ENCODE measurements around the gene DDX25. TPM values are rescaled to one million over a fixed set of nuclear protein-coding genes. Genes with fewer than 3 reads are reported as not detected.
"Not testable (repeated sequence)": the region's sequence is repeated elsewhere in the genome, so short reads cannot be mapped to it uniquely, and the experiment has no call there.

DDX25 gene
- total RNA-seq, result 0.80 TPM
- 1.1 TPM for polyA plus RNA-seq
- long read RNA-seq, donor 1, result 0 reads
- long read RNA-seq, donor 2, result 0 reads
- long read RNA-seq, donor 3, result 0 reads
- long read RNA-seq, donor 4, result 0 reads
- long read RNA-seq, donor 5, result 0 reads
- long read RNA-seq, donor 6, result 0 reads
- long read RNA-seq, donor 7, result 0 reads
- long read RNA-seq, donor 8, result 0 reads
- long read RNA-seq, donor 9, result 0 reads
- long read RNA-seq, donor 10, result 0 reads

DNA sequence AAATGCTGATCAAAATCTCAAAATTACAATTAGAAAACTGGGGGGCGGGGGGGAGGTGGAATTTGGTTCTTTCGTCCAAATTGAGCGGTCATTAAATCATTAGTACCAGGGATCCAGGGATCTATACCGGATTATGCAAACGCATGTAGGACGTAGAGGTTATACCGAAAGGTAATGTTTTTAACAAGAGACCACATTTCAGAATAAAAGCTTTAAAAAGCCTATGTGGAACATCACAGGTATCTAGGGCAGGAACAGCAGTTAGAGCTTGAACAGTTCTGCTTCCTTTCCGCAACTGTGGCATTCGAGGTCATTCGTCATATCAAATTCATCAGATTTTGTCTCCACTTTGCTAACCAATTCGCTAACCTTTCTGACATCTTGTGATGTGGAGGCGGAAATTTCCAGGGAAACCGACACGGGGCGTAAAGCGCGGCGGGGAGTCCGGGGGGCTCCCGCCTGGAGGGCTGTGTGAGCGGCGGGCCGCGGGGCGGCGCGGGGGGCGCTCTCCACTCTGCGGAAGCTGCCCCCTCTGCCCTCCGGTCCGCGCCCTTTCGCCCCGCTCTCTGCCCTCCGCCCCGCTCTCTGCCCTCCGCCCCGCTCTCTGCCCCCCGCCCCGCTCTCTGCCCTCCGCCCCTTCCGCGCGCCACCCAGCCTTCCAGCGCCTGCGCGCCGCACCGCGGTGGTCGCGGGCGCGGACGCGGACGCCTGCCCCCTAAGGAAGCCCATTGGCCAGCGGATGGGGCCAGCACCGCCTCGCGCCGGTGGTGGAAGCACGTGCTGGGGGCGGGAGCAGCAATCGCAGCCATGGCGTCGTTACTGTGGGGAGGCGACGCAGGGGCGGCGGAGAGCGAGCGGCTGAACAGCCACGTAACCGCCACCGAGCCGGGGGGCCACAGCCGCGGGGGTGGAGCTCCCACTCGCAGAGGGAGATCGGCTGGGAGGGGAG lies at the start of gene DDX25:
DDX25 (plus strand) TSS at position 798 of the 949 bp plus-strand sequence; CDS start at position 808, 10 bp downstream.
- 4% methylated on average over 81 of the region's 81 CpGs for WGBS
- H3K4me3 ChIP-seq (ENCODE audit: low read length in 2 of 2), result peak within 1 kb of the TSS; percentile 16 to 83
- peak in 4 of 9 donors; percentile 18 to 41 (median 29) for DNase-seq (ENCODE audit: low read depth in 6 of 9, low spot score in 9 of 9)
- H3K4me1 ChIP-seq (ENCODE audit: control insufficient read depth in 2 of 2, insufficient read depth in 2 of 2, low read length in 2 of 2), result peaks cover 14 to 21% of the 10 kb centered on the region in 2 donors
- H3K27ac ChIP-seq (ENCODE audit: low read depth in 1 of 2, low read length in 1 of 2), result no peak within 1 kb of the TSS
- peaks cover 0 to 4% of the 10 kb centered on the region in 2 donors for H3K9me3 ChIP-seq (ENCODE audit: control insufficient read depth in 2 of 2, insufficient read depth in 1 of 2, low read length in 1 of 2)
- peaks cover 12 to 32% of the 10 kb centered on the region in 2 donors for H3K27me3 ChIP-seq (ENCODE audit: control insufficient read depth in 2 of 2, insufficient read depth in 1 of 2, low read length in 1 of 2)
- H3K36me3 ChIP-seq (ENCODE audit: control insufficient read depth in 2 of 2, insufficient read depth in 2 of 2, low read length in 1 of 2), result peaks cover 0 to 12% of the 10 kb centered on the region in 2 donors

DNA sequence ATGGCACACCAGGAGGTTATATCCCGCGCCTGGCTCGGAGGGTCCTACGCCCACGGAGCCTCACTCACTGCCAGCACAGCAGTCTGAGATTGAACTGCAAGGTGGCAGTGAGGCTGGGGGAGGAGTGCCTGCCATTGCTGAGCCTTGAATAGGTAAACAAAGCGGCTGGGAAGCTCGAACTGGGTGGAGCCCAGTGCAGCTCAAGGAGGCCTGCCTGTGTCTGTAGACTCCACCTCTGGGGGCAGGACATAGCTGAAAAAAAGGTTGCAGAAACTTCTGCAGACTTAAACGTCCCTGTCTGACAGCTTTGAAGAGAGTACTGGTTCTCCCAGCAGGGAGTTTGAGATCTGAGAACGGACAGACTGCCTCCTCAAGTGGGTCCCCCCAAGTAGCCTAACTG lies 46.6 kb upstream of the DDX25 start:
- not testable (repeated sequence) for H3K27ac ChIP-seq (ENCODE audit: low read depth in 1 of 2, low read length in 1 of 2); H3K4me1 ChIP-seq (ENCODE audit: control insufficient read depth in 2 of 2, insufficient read depth in 2 of 2, low read length in 2 of 2); DNase-seq (ENCODE audit: low read depth in 6 of 9, low spot score in 9 of 9); H3K9me3 ChIP-seq (ENCODE audit: control insufficient read depth in 2 of 2, insufficient read depth in 1 of 2, low read length in 1 of 2); H3K4me3 ChIP-seq (ENCODE audit: low read length in 2 of 2); H3K36me3 ChIP-seq (ENCODE audit: control insufficient read depth in 2 of 2, insufficient read depth in 2 of 2, low read length in 1 of 2); H3K27me3 ChIP-seq (ENCODE audit: control insufficient read depth in 2 of 2, insufficient read depth in 1 of 2, low read length in 1 of 2)
- WGBS, result 90% methylated on average over 9 of the region's 9 CpGs

DNA sequence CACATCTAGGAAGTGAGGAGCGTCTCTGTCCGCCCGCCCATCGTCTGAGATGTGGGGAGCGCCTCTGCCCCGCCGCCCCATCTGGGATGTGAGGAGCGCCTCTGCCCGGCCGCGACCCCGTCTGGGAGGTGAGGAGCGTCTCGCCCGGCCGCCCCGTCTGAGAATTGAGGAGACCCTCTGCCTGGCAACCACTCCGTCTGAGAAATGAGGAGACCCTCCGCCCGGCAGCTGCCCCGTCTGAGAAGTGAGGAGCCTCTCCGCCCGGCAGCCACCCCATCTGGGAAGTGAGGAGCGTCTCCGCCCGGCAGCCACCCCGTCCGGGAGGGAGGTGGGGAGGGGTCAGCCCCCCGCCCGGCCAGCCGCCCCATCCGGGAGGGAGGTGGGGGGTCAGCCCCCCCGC lies 41.5 kb upstream of the DDX25 start:
- H3K27ac ChIP-seq (ENCODE audit: low read depth in 1 of 2, low read length in 1 of 2); H3K4me1 ChIP-seq (ENCODE audit: control insufficient read depth in 2 of 2, insufficient read depth in 2 of 2, low read length in 2 of 2); H3K27me3 ChIP-seq (ENCODE audit: control insufficient read depth in 2 of 2, insufficient read depth in 1 of 2, low read length in 1 of 2); H3K36me3 ChIP-seq (ENCODE audit: control insufficient read depth in 2 of 2, insufficient read depth in 2 of 2, low read length in 1 of 2); DNase-seq (ENCODE audit: low read depth in 6 of 9, low spot score in 9 of 9); H3K4me3 ChIP-seq (ENCODE audit: low read length in 2 of 2); H3K9me3 ChIP-seq (ENCODE audit: control insufficient read depth in 2 of 2, insufficient read depth in 1 of 2, low read length in 1 of 2): not testable (repeated sequence)
- 93% methylated on average over 31 of the region's 33 CpGs for WGBS

DNA sequence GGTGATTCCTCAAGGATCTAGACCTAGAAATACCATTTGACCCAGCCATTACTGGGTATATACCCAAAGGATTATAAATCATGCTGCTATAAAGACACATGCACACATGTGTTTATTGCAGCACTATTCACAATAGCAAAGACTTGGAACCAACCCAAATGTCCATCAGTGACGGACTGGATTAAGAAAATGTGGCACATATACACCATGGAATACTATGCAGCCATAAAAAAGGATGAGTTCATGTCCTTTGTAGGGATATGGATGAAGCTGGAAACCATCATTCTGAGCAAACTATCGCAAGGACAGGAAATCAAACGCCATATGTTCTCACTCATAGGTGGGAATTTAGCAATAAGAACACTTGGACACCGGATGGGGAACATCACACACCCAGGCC lies 39.0 kb upstream of the DDX25 start:
- not testable (repeated sequence) for H3K4me1 ChIP-seq (ENCODE audit: control insufficient read depth in 2 of 2, insufficient read depth in 2 of 2, low read length in 2 of 2); DNase-seq (ENCODE audit: low read depth in 6 of 9, low spot score in 9 of 9); H3K9me3 ChIP-seq (ENCODE audit: control insufficient read depth in 2 of 2, insufficient read depth in 1 of 2, low read length in 1 of 2); H3K4me3 ChIP-seq (ENCODE audit: low read length in 2 of 2); H3K27me3 ChIP-seq (ENCODE audit: control insufficient read depth in 2 of 2, insufficient read depth in 1 of 2, low read length in 1 of 2); H3K36me3 ChIP-seq (ENCODE audit: control insufficient read depth in 2 of 2, insufficient read depth in 2 of 2, low read length in 1 of 2); H3K27ac ChIP-seq (ENCODE audit: low read depth in 1 of 2, low read length in 1 of 2)
- WGBS, result 97% methylated on average over 4 of the region's 4 CpGs

DNA sequence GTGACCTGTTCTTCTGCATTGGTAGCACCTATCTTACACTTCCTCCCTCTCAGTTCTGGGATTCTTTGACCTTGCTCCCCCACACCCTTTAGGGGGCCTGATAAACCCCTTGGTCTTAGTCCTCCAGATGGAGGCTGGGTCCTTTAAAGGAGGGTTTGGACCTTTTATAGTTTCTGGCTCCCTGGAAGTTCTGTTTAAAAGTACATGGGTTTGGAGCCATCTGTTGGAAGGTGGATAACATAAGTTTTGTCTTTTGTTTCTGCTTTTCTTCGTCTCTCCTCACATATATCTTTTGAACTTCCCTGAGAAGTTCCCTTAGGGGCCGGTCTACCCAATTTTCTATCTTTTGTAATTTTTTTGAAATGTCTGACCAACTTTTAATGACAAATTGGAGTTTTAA lies 34.8 kb upstream of the DDX25 start:
- Histone ChIP-seq H3K36me3 (ENCODE audit: control insufficient read depth in 2 of 2, insufficient read depth in 2 of 2, low read length in 1 of 2) (no peaks in the 10 kb centered on the region), H3K27me3 (ENCODE audit: control insufficient read depth in 2 of 2, insufficient read depth in 1 of 2, low read length in 1 of 2) (no peaks in the 10 kb centered on the region), H3K4me1 (ENCODE audit: control insufficient read depth in 2 of 2, insufficient read depth in 2 of 2, low read length in 2 of 2) (no peaks in the 10 kb centered on the region), H3K9me3 (ENCODE audit: control insufficient read depth in 2 of 2, insufficient read depth in 1 of 2, low read length in 1 of 2) (peaks cover 0 to 5% of the 10 kb centered on the region in 2 donors), H3K27ac (ENCODE audit: low read depth in 1 of 2, low read length in 1 of 2) (no peak overlapping the region), H3K4me3 (ENCODE audit: low read length in 2 of 2) (no peak overlapping the region)
- no peak for DNase-seq (ENCODE audit: low read depth in 6 of 9, low spot score in 9 of 9)
- WGBS, result 73% methylated on average over 2 of the region's 2 CpGs

DNA sequence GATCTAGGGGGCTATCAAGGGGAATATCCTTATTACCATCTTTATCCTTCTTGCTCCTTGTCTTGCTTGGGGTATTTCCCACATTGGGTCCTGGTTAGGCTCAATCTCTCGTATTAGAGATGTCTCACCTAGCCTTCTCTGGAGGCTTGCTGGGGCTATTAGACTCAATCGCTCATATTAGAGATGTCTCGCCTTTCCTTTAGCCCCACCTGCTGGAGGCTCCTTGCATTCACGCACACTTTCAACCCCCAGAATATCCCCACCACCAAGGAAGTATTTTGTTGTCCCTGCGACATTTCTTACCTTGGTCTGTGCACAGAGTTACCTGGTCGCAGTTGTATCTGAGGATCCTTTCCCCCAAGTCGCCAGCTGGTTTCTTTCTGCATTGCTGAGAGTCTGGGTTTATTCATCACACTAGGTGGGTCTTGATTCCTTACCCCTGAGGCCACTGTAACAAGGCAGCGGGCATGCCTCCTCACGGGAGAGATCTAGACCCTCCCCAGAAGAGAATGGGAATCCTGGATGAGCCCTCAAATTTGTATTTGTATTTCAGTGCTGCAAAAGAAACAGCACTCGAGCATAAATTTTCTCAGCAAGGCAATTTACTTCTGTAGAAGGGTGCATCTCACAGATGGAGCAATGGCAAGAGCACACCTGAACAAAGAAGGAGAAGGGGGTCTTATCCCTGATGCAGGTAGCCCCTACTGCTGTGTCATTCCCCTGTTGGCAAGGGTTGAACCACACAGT lies 32.7 kb upstream of the DDX25 start:
- Histone ChIP-seq H3K9me3 (ENCODE audit: control insufficient read depth in 2 of 2, insufficient read depth in 1 of 2, low read length in 1 of 2) (peaks cover 0 to 5% of the 10 kb centered on the region in 2 donors), H3K4me1 (ENCODE audit: control insufficient read depth in 2 of 2, insufficient read depth in 2 of 2, low read length in 2 of 2) (no peaks in the 10 kb centered on the region), H3K27ac (ENCODE audit: low read depth in 1 of 2, low read length in 1 of 2) (no peak overlapping the region), H3K36me3 (ENCODE audit: control insufficient read depth in 2 of 2, insufficient read depth in 2 of 2, low read length in 1 of 2) (no peaks in the 10 kb centered on the region), H3K27me3 (ENCODE audit: control insufficient read depth in 2 of 2, insufficient read depth in 1 of 2, low read length in 1 of 2) (no peaks in the 10 kb centered on the region), H3K4me3 (ENCODE audit: low read length in 2 of 2) (no peak overlapping the region)
- peak in 3 of 9 donors; percentile 9 to 32 (median 22) for DNase-seq (ENCODE audit: low read depth in 6 of 9, low spot score in 9 of 9)
- 93% methylated on average over 10 of the region's 10 CpGs for WGBS

DNA sequence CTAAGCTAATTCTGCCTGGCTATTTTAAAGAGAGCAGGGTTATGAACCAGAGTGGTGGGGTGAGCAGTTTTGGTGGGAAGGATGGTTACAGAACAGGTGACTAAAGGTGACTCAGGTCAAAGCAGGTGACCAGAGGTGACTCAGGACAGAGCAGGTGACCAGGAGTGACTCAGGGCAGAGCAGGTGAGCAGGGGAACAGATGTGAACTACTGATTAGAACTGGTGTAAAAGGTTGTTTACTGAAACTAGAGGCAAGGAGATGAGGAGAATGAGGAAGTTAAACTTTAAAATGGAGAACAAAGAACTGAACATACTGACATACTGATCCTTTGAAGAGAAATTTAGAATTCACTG lies 32.2 kb upstream of the DDX25 start:
- no peak for DNase-seq (ENCODE audit: low read depth in 6 of 9, low spot score in 9 of 9)
- Histone ChIP-seq H3K4me3 (ENCODE audit: low read length in 2 of 2) (no peak overlapping the region), H3K4me1 (ENCODE audit: control insufficient read depth in 2 of 2, insufficient read depth in 2 of 2, low read length in 2 of 2) (no peaks in the 10 kb centered on the region), H3K27ac (ENCODE audit: low read depth in 1 of 2, low read length in 1 of 2) (no peak overlapping the region), H3K27me3 (ENCODE audit: control insufficient read depth in 2 of 2, insufficient read depth in 1 of 2, low read length in 1 of 2) (no peaks in the 10 kb centered on the region), H3K9me3 (ENCODE audit: control insufficient read depth in 2 of 2, insufficient read depth in 1 of 2, low read length in 1 of 2) (peaks cover 0 to 5% of the 10 kb centered on the region in 2 donors), H3K36me3 (ENCODE audit: control insufficient read depth in 2 of 2, insufficient read depth in 2 of 2, low read length in 1 of 2) (no peaks in the 10 kb centered on the region)

DNA sequence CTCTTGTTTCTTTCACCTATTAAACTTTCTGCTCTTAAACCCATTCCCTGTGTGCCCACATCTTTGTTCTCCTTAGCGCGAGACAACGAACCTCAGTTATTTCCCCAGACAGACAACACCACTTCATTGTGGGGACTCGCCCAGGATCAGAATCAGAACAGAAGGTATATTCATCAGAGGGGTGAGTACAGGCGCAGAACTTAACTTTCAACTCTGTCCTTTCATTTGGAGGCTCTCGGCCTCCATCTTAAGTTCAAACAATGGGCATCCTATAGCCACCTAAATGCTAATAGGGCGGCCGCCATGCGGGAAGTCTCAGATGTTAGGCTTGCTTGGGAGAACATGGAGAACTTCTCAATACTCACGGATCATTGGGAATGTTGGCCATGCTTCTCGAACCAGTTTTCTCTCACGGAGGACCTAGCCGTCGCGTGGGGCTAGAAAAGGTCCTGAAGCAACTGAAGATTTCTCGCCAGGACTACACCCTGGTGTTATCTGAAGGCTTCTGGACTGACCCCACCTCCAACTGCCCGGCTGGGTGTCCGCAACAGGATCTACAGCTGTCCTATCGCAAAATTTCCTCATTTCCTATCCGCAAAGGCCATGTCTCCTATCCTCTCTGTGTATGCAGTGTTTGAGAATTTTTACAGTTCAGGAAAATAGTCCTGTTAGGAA lies 30.3 kb upstream of the DDX25 start:
- WGBS, result 94% methylated on average over 20 of the region's 20 CpGs
- no peaks in the 10 kb centered on the region for H3K36me3 ChIP-seq (ENCODE audit: control insufficient read depth in 2 of 2, insufficient read depth in 2 of 2, low read length in 1 of 2)
- H3K4me3 ChIP-seq (ENCODE audit: low read length in 2 of 2), result no peak overlapping the region
- no peak overlapping the region for H3K27ac ChIP-seq (ENCODE audit: low read depth in 1 of 2, low read length in 1 of 2)
- peaks cover under 1 to 3% of the 10 kb centered on the region in 2 donors for H3K27me3 ChIP-seq (ENCODE audit: control insufficient read depth in 2 of 2, insufficient read depth in 1 of 2, low read length in 1 of 2)
- DNase-seq (ENCODE audit: low read depth in 6 of 9, low spot score in 9 of 9), result no peak
- H3K4me1 ChIP-seq (ENCODE audit: control insufficient read depth in 2 of 2, insufficient read depth in 2 of 2, low read length in 2 of 2), result no peaks in the 10 kb centered on the region
- H3K9me3 ChIP-seq (ENCODE audit: control insufficient read depth in 2 of 2, insufficient read depth in 1 of 2, low read length in 1 of 2), result peaks cover 0 to 5% of the 10 kb centered on the region in 2 donors

All from thymus (tissue), 14 donors.